H9 (cell line): Measurements from ENCODE around the gene DLG1. TPM values are rescaled to one million over a fixed set of nuclear protein-coding genes. Genes with fewer than 3 reads are reported as not detected.

Source experiments
- DNase-seq: peaks from one replicate; pipeline ENCODE4 v3.0.0-alpha.2; 2017
- H2AFZ ChIP-seq: one replicate; pipeline ENCODE4 v1.6.1; 2013; ENCODE audit warnings: mild to moderate bottlenecking, low read length, control low read depth, moderate library complexity
- H2AK5ac ChIP-seq: 2 replicates; pipeline ENCODE4 v1.6.1; 2013; ENCODE audit warnings: low read length, control low read depth, mixed read lengths; ENCODE audit not compliant: insufficient read length
- H2BK120ac ChIP-seq: one replicate; pipeline ENCODE4 v1.6.1; 2013; ENCODE audit warnings: low read depth, mild to moderate bottlenecking, low read length, control low read depth, inconsistent platforms; ENCODE audit not compliant: poor library complexity, severe bottlenecking
- H2BK12ac ChIP-seq: 2 replicates; pipeline ENCODE4 v1.6.1; 2013; ENCODE audit warnings: low read length, control low read depth, mixed read lengths, low read depth; ENCODE audit not compliant: insufficient read length
- H2BK15ac ChIP-seq: 2 replicates; pipeline ENCODE4 v1.6.1; 2013; ENCODE audit warnings: low read depth, low read length, control low read depth
- H2BK20ac ChIP-seq: one replicate; pipeline ENCODE4 v1.6.1; 2013; ENCODE audit warnings: low read depth, mild to moderate bottlenecking, low read length, control low read depth, inconsistent platforms; ENCODE audit not compliant: poor library complexity, severe bottlenecking
- H2BK5ac ChIP-seq: 2 replicates; pipeline ENCODE4 v1.6.1; 2013; ENCODE audit warnings: low read length, control low read depth, mixed read lengths; ENCODE audit not compliant: insufficient read length
- H3K14ac ChIP-seq: 2 replicates; pipeline ENCODE4 v1.6.1; 2013; ENCODE audit warnings: low read length, control low read depth; ENCODE audit not compliant: insufficient read depth
- H3K18ac ChIP-seq: 2 replicates; pipeline ENCODE4 v1.6.1; 2013; ENCODE audit warnings: low read depth, mild to moderate bottlenecking, mixed read lengths, low read length, control low read depth; ENCODE audit not compliant: insufficient read length
- H3K23ac ChIP-seq: 2 replicates; pipeline ENCODE4 v1.6.1; 2013; ENCODE audit warnings: low read length, control low read depth, mixed read lengths, low read depth; ENCODE audit not compliant: insufficient read length
- H3K23me2 ChIP-seq: 2 replicates; pipeline ENCODE4 v1.6.1; 2013; ENCODE audit warnings: low read depth, mild to moderate bottlenecking, mixed read lengths, low read length, control low read depth; ENCODE audit not compliant: insufficient read length, poor library complexity, severe bottlenecking
- H3K27ac ChIP-seq: 2 replicates; pipeline ENCODE4 v1.5.1; 2013; ENCODE audit warnings: low read length, control low read depth, mixed read lengths, low read depth; ENCODE audit not compliant: insufficient read length
- H3K27me3 ChIP-seq: 2 replicates; pipeline ENCODE4 v1.6.1; 2013; ENCODE audit warnings: low read length, control low read depth, inconsistent platforms; ENCODE audit not compliant: insufficient read depth
- H3K4ac ChIP-seq: 2 replicates; pipeline ENCODE4 v1.6.1; 2013; ENCODE audit warnings: low read depth, mild to moderate bottlenecking, control low read depth, inconsistent platforms, low read length, moderate library complexity
- H3K4me1 ChIP-seq: 2 replicates; pipeline ENCODE4 v1.6.1; 2013; ENCODE audit warnings: low read length, control low read depth, inconsistent platforms; ENCODE audit not compliant: insufficient read depth
- H3K4me2 ChIP-seq: 2 replicates; pipeline ENCODE4 v1.6.1; 2013; ENCODE audit warnings: low read length, control low read depth, mixed read lengths; ENCODE audit not compliant: insufficient read length, insufficient read depth
- H3K56ac ChIP-seq: 2 replicates; pipeline ENCODE4 v1.6.1; 2013; ENCODE audit warnings: low read depth, mild to moderate bottlenecking, mixed read lengths, low read length, control low read depth; ENCODE audit not compliant: insufficient read length
- H3K79me1 ChIP-seq: 2 replicates; pipeline ENCODE4 v1.6.1; 2013; ENCODE audit warnings: low read depth, mild to moderate bottlenecking, moderate library complexity, low read length, control low read depth, inconsistent platforms; ENCODE audit not compliant: insufficient read depth, poor library complexity, severe bottlenecking
- H3K79me2 ChIP-seq: 2 replicates; pipeline ENCODE4 v1.6.1; 2013; ENCODE audit warnings: low read length, control low read depth, inconsistent platforms; ENCODE audit not compliant: insufficient read depth
- H3K9ac ChIP-seq: 2 replicates; pipeline ENCODE4 v1.6.1; 2013; ENCODE audit warnings: low read length, control low read depth, mixed read lengths; ENCODE audit not compliant: insufficient read length; ENCODE audit errors: extremely low read depth
- H3K9me3 ChIP-seq: one replicate; pipeline ENCODE4 v1.6.1; 2013; ENCODE audit warnings: low read depth, low read length, inconsistent platforms; ENCODE audit not compliant: control insufficient read depth
- H3T11ph ChIP-seq: one replicate; pipeline ENCODE4 v1.6.1; 2013; ENCODE audit warnings: mild to moderate bottlenecking, low read length, control low read depth, inconsistent platforms
- H4K20me1 ChIP-seq: one replicate; pipeline ENCODE4 v1.6.1; 2013; ENCODE audit not compliant: control insufficient read depth, insufficient read length, insufficient read depth
- H4K5ac ChIP-seq: 2 replicates; pipeline ENCODE4 v1.6.1; 2013; ENCODE audit warnings: low read depth, mild to moderate bottlenecking, mixed read lengths, low read length, control low read depth; ENCODE audit not compliant: insufficient read length
- H4K8ac ChIP-seq: replicated peaks from 2 replicates; pipeline ENCODE4 v1.6.1; 2013; ENCODE audit warnings: low read length, control low read depth, mixed read lengths, low read depth; ENCODE audit not compliant: insufficient read length
- H4K91ac ChIP-seq: 2 replicates; pipeline ENCODE4 v1.6.1; 2013; ENCODE audit warnings: low read depth, mild to moderate bottlenecking, moderate library complexity, mixed read lengths, low read length, control low read depth; ENCODE audit not compliant: insufficient read length
- H3K27ac Mint-ChIP-seq, 3 experiments: 2 replicates in 2 of 3; 3 replicates in 1 of 3; pipeline ENCODE4 v1.8.0; 2020 to 2021; ENCODE audit warnings: mixed read lengths in 3 of 3, mild to moderate bottlenecking in 1 of 3, moderate library complexity in 1 of 3
- H3K27me3 Mint-ChIP-seq: 2 replicates; pipeline ENCODE4 v1.8.0; 2021; ENCODE audit warnings: low read depth, mild to moderate bottlenecking, moderate library complexity, mixed read lengths
- H3K36me3 Mint-ChIP-seq, 3 experiments: 2 replicates in 2 of 3; 3 replicates in 1 of 3; pipeline ENCODE4 v1.8.0; 2020 to 2021; ENCODE audit warnings: low read depth in 3 of 3, mixed read lengths in 3 of 3; ENCODE audit not compliant: insufficient read depth in 1 of 3
- H3K4me1 Mint-ChIP-seq, 2 experiments: 2 replicates each; pipeline ENCODE4 v1.8.0; 2020; ENCODE audit warnings: mixed read lengths in 2 of 2
- H3K4me3 Mint-ChIP-seq, 2 experiments: 2 replicates in 1 of 2; 3 replicates in 1 of 2; pipeline ENCODE4 v1.8.0; 2020 to 2021; ENCODE audit warnings: mild to moderate bottlenecking in 2 of 2, mixed read lengths in 2 of 2, moderate library complexity in 1 of 2
- H3K9me3 Mint-ChIP-seq, 2 experiments: 2 replicates in 1 of 2; 3 replicates in 1 of 2; pipeline ENCODE4 v1.8.0; 2020; ENCODE audit warnings: mild to moderate bottlenecking in 2 of 2, mixed read lengths in 2 of 2, moderate library complexity in 1 of 2
- WGBS: extraction: QIAGEN DNeasy Blood & Tissue Kit; methylation state at CpG from one replicate; pipeline ENCODE4 v1.1.7; 2013; ENCODE audit warnings: missing lambda C conversion rate, low lambda C conversion rate, mixed read lengths; ENCODE audit not compliant: insufficient read length; ENCODE audit errors: extremely low coverage; 5-methylcytosine and 5-hydroxymethylcytosine counted together
- total RNA-seq: library from RNA; stranded (reverse); gene quantifications from 2 replicates; pipeline ENCODE4 v1.2.1, GENCODE V29; 2021
- TF ChIP-seq, protein P1 (sequence below): fragments of 200-600 bp; sonication (generic); conservative IDR thresholded peaks from 3 replicates; pipeline ENCODE4 v1.8.0; 2021; ENCODE audit warnings: antibody characterized with exemption, mild to moderate bottlenecking

The DLG1 gene
- total RNA-seq, 1 experiment from 2014 or later = 84.1 TPM

- Histone ChIP-seq H3K4me2 (no peak overlapping the region), H4K8ac (no peak overlapping the region), H3T11ph (no peak overlapping the region), H3K79me1 (no peaks in the 10 kb centered on the region), H4K91ac (no peak overlapping the region), H3K79me2 (no peaks in the 10 kb centered on the region), H3K9ac (no peak overlapping the region), H2BK5ac (no peak overlapping the region), H3K18ac (no peak overlapping the region), H3K4ac (no peak overlapping the region), H3K27ac (no peak overlapping the region), H3K23me2 (no peaks in the 10 kb centered on the region), H2BK120ac (no peak overlapping the region), H2BK12ac (no peak overlapping the region), H3K14ac (no peak overlapping the region), H3K9me3 (no peaks in the 10 kb centered on the region), H2AK5ac (no peak overlapping the region), H3K27me3 (no peaks in the 10 kb centered on the region), H3K56ac (no peak overlapping the region), H3K23ac (no peak overlapping the region), H2BK15ac (no peak overlapping the region), H4K5ac (no peak overlapping the region), H2AFZ (no peak overlapping the region), H2BK20ac (no peak overlapping the region), H4K20me1 (no peaks in the 10 kb centered on the region), H3K4me1 (no peaks in the 10 kb centered on the region)
- TF ChIP-seq, protein P1, sequence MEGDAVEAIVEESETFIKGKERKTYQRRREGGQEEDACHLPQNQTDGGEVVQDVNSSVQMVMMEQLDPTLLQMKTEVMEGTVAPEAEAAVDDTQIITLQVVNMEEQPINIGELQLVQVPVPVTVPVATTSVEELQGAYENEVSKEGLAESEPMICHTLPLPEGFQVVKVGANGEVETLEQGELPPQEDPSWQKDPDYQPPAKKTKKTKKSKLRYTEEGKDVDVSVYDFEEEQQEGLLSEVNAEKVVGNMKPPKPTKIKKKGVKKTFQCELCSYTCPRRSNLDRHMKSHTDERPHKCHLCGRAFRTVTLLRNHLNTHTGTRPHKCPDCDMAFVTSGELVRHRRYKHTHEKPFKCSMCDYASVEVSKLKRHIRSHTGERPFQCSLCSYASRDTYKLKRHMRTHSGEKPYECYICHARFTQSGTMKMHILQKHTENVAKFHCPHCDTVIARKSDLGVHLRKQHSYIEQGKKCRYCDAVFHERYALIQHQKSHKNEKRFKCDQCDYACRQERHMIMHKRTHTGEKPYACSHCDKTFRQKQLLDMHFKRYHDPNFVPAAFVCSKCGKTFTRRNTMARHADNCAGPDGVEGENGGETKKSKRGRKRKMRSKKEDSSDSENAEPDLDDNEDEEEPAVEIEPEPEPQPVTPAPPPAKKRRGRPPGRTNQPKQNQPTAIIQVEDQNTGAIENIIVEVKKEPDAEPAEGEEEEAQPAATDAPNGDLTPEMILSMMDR = no peak
- DNase-seq = no peak
- H3K36me3 Mint-ChIP-seq = no peaks in the 10 kb centered on the region
- no peaks in the 10 kb centered on the region for H3K9me3 Mint-ChIP-seq
- peaks cover 3% of the 10 kb centered on the region; the same call in 1 of the 2 replicates for H3K27me3 Mint-ChIP-seq
- WGBS = no CpG with 5 or more reads among the region's 3 CpGs
- no peak overlapping the region for H3K4me3 Mint-ChIP-seq
- peaks cover 0 to 4% of the 10 kb centered on the region in 2 experiments; a peak in 2 of 4 replicates for H3K4me1 Mint-ChIP-seq
- H3K27ac Mint-ChIP-seq = no peak overlapping the region
Observed at GRCh38 chr3:197327701-197328100, 29.3 kb upstream of the DLG1 start.
